ENCODE data around the gene LIMS1.

- TF ChIP-seq YY1 (IDR thresholded peaks at IDR 0.05; ENCODE audit: insufficient read depth, insufficient replicate concordance, low read depth, low read length) (no peak), RFX5 (IDR thresholded peaks at IDR 0.05; ENCODE audit: low read depth, low read length) (no peak), TBP (CRISPR knock-in tag; IDR thresholded peaks at IDR 0.05) (no peak), RFX3 (CRISPR knock-in tag; IDR thresholded peaks at IDR 0.05) (no peak), ZNF235 (CRISPR knock-in tag; IDR thresholded peaks at IDR 0.05; ENCODE audit: borderline replicate concordance) (no peak), ZEB1 (IDR thresholded peaks at IDR 0.05; ENCODE audit: insufficient replicate concordance, low read depth) (no peak), HDAC1 (CRISPR knock-in tag; IDR thresholded peaks at IDR 0.05) (no peak), ZBTB7A (CRISPR knock-in tag; IDR thresholded peaks at IDR 0.05) (no peak), ATF1 (CRISPR knock-in tag; IDR thresholded peaks at IDR 0.05) (no peak), POLR2A (IDR thresholded peaks at IDR 0.05; ENCODE audit: insufficient read depth in 1 of 2, low read depth in 2 of 2, low read length in 2 of 2) (no peak), POLR2AphosphoS2 (IDR thresholded peaks at IDR 0.05; ENCODE audit: low read depth, low read length) (no peak), ZBTB34 (CRISPR knock-in tag; IDR thresholded peaks at IDR 0.05) (no peak)
- TF ChIP-seq, protein P1, sequence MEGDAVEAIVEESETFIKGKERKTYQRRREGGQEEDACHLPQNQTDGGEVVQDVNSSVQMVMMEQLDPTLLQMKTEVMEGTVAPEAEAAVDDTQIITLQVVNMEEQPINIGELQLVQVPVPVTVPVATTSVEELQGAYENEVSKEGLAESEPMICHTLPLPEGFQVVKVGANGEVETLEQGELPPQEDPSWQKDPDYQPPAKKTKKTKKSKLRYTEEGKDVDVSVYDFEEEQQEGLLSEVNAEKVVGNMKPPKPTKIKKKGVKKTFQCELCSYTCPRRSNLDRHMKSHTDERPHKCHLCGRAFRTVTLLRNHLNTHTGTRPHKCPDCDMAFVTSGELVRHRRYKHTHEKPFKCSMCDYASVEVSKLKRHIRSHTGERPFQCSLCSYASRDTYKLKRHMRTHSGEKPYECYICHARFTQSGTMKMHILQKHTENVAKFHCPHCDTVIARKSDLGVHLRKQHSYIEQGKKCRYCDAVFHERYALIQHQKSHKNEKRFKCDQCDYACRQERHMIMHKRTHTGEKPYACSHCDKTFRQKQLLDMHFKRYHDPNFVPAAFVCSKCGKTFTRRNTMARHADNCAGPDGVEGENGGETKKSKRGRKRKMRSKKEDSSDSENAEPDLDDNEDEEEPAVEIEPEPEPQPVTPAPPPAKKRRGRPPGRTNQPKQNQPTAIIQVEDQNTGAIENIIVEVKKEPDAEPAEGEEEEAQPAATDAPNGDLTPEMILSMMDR (CRISPR knock-in tag; IDR thresholded peaks at IDR 0.05) = no peak
These were observed 56.9 kb downstream of the LIMS1 start for GRCh38 chr2:108591163-108591562.
